NCI-H748 treated with DMSO at 0.1 percent for 48 hours (cell line): ENCODE measurements around the gene EID3.
"Not testable (repeated sequence)": the region's sequence is repeated elsewhere in the genome, so short reads cannot be mapped to it uniquely, and the experiment has no call there.

Experiments
- DNase-seq: peaks from one replicate; lab custom pipeline; 2025; lab: John Stamatoyannopoulos, UW

The EID3 gene

GRCh38 chr12:104290320-104290719 lies 13.2 kb upstream of the EID3 start:
- no peak for DNase-seq

- no peak for DNase-seq
These were observed 12.7 kb upstream of the EID3 start for GRCh38 chr12:104290855-104291254.

- DNase-seq, result no peak
These were observed 11.5 kb upstream of the EID3 start for GRCh38 chr12:104291867-104292524.

- no peak for DNase-seq
These were observed 10.4 kb upstream of the EID3 start for GRCh38 chr12:104292872-104293794.

GRCh38 chr12:104294158-104294859 lies 9.2 kb upstream of the EID3 start:
- not testable (repeated sequence) for DNase-seq

- DNase-seq, result no peak
These were observed 8.4 kb upstream of the EID3 start for GRCh38 chr12:104294927-104295668.

- DNase-seq, result no peak
These were observed 7.6 kb upstream of the EID3 start for GRCh38 chr12:104295954-104296353.

GRCh38 chr12:104296718-104297117 lies 6.8 kb upstream of the EID3 start:
- DNase-seq, result no peak

GRCh38 chr12:104297477-104298113 lies 5.9 kb upstream of the EID3 start:
- DNase-seq, result no peak

GRCh38 chr12:104299842-104300481 lies 3.6 kb upstream of the EID3 start:
- no peak for DNase-seq

GRCh38 chr12:104304261-104305009 lies 896 bp downstream of the EID3 start:
- DNase-seq, result no peak

GRCh38 chr12:104305349-104305748 lies 1.8 kb downstream of the EID3 start:
- no peak for DNase-seq

GRCh38 chr12:104306376-104306775 lies 2.8 kb downstream of the EID3 start:
- no peak for DNase-seq

GRCh38 chr12:104306943-104307654 lies 3.6 kb downstream of the EID3 start:
- no peak for DNase-seq

- DNase-seq, result no peak
These were observed 4.1 kb downstream of the EID3 start for GRCh38 chr12:104307655-104308000.

- peak; percentile 45 for DNase-seq
These were observed 6.0 kb downstream of the EID3 start for GRCh38 chr12:104309446-104309993.

- no peak for DNase-seq
These were observed 7.5 kb downstream of the EID3 start for GRCh38 chr12:104310751-104311633.

GRCh38 chr12:104312202-104312601 lies 8.7 kb downstream of the EID3 start:
- DNase-seq, result no peak
